A673 (cell line): ENCODE measurements around the gene KIF23. TPM values are rescaled to one million over a fixed set of nuclear protein-coding genes. Genes with fewer than 3 reads are reported as not detected.

Experiments used
- BruUV-seq: library from RNA; stranded (reverse); fragments of 400-500 nt; replicated peaks from 2 replicates; lab custom pipeline; 2021; lab: Mats Ljungman, UMichigan
- CTCF ChIA-PET: fragments of 300-600 bp; sonication (Branson Sonifier 250); formaldehyde crosslinking; loops from one replicate; lab custom pipeline; 2022; ENCODE audit warnings: antibody characterized with exemption; lab: Charles Lee
- POLR2A ChIA-PET: fragments of 300-600 bp; sonication (Branson Sonifier 250); formaldehyde crosslinking; loops from one replicate; lab custom pipeline; 2022; ENCODE audit warnings: antibody characterized with exemption; ENCODE audit not compliant: low non-redundant PET; lab: Charles Lee
- DNase-seq: peaks from one replicate; pipeline ENCODE4 v3.0.0-alpha.2; 2015; ENCODE audit warnings: low spot score
- H3K27ac ChIP-seq: fragments of 200-600 bp; sonication (generic); 2 replicates; pipeline ENCODE4 v1.5.1; 2016; ENCODE audit warnings: mixed run types, low read depth, mild to moderate bottlenecking, mixed read lengths, antibody characterized with exemption, low read length; ENCODE audit not compliant: poor library complexity, severe bottlenecking
- H3K27me3 ChIP-seq: fragments of 200-600 bp; sonication (generic); replicated peaks from 2 replicates; pipeline ENCODE4 v1.6.1; 2017; ENCODE audit warnings: mixed run types, low read depth, mild to moderate bottlenecking, mixed read lengths, antibody characterized with exemption, low read length; ENCODE audit not compliant: insufficient read depth, poor library complexity
- H3K36me3 ChIP-seq: fragments of 200-600 bp; sonication (generic); 2 replicates; pipeline ENCODE4 v1.6.1; 2016; ENCODE audit warnings: mixed run types, mild to moderate bottlenecking, mixed read lengths, antibody characterized with exemption, low read length; ENCODE audit not compliant: insufficient read depth, poor library complexity, severe bottlenecking
- H3K4me1 ChIP-seq: fragments of 200-600 bp; sonication (generic); 2 replicates; pipeline ENCODE4 v1.6.1; 2017; ENCODE audit warnings: mixed run types, mild to moderate bottlenecking, mixed read lengths, antibody characterized with exemption, low read length; ENCODE audit not compliant: insufficient read depth, poor library complexity, severe bottlenecking
- H3K4me3 ChIP-seq: fragments of 200-600 bp; sonication (generic); 2 replicates; pipeline ENCODE4 v1.5.1; 2016; ENCODE audit warnings: low read depth, mixed run types, mild to moderate bottlenecking, mixed read lengths, low read length; ENCODE audit not compliant: poor library complexity, severe bottlenecking
- H3K9me3 ChIP-seq: fragments of 200-600 bp; sonication (generic); 2 replicates; pipeline ENCODE4 v1.6.1; 2016; ENCODE audit warnings: mixed run types, low read depth, mild to moderate bottlenecking, mixed read lengths, antibody characterized with exemption, low read length; ENCODE audit not compliant: poor library complexity, severe bottlenecking
- CTCF ChIP-seq: fragments of 300-800, 200-600 bp; sonication (generic); conservative IDR thresholded peaks from 2 replicates; pipeline ENCODE4 v1.5.1; 2017; ENCODE audit warnings: low read depth, mild to moderate bottlenecking, antibody characterized with exemption, low read length, moderate library complexity, mixed read lengths
- EZH2 ChIP-seq: fragments of 200-600 bp; sonication (generic); IDR thresholded peaks from 2 replicates; pipeline ENCODE4 v1.6.1; 2017; ENCODE audit warnings: borderline replicate concordance, low read depth, mild to moderate bottlenecking, mixed read lengths, antibody characterized with exemption, low read length; ENCODE audit not compliant: poor library complexity, severe bottlenecking
- intact Hi-C: fragments of 100-400 bp; cut with micrococcal nuclease; formaldehyde crosslinking; loops from one replicate; pipeline ENCODE4 v1.10.0; 2022; ENCODE audit not compliant: unreplicated experiment
- total RNA-seq: library from RNA; stranded (reverse); gene quantifications from 2 replicates; pipeline ENCODE4 v1.2.3, GENCODE V29; 2021

The KIF23 gene
- total RNA-seq, 1 experiment from 2014 or later, result 124 TPM

- no TSS peak for BruUV-seq
- ChIA-PET CTCF (no interaction called here), POLR2A (interaction anchor here (0.6 kb wide), 1 partner anchor 68 kb away, joined by 5 read pairs; no protein-coding TSS in a partner anchor)
- H3K4me3 ChIP-seq, result no peak overlapping the region
- H3K36me3 ChIP-seq, result no peaks in the 10 kb centered on the region
- DNase-seq, result no peak
- no peaks in the 10 kb centered on the region for H3K27me3 ChIP-seq
- no peaks in the 10 kb centered on the region for H3K9me3 ChIP-seq
- H3K4me1 ChIP-seq, result no peaks in the 10 kb centered on the region
- TF ChIP-seq CTCF, result no peak
- no peak for TF ChIP-seq EZH2
- no peak overlapping the region for H3K27ac ChIP-seq
- intact Hi-C loops, result loop anchor here (10.0 kb wide), 1 partner anchor 593 kb away; no protein-coding TSS in a partner anchor
These were observed 57.9 kb downstream of the KIF23 start for GRCh38 chr15:69472046-69472445.

GRCh38 chr15:69472562-69472961 lies 58.4 kb downstream of the KIF23 start:
- no peak overlapping the region for H3K4me3 ChIP-seq
- H3K4me1 ChIP-seq, result no peaks in the 10 kb centered on the region
- DNase-seq, result no peak
- BruUV-seq, result no TSS peak
- H3K36me3 ChIP-seq, result no peaks in the 10 kb centered on the region
- no peaks in the 10 kb centered on the region for H3K27me3 ChIP-seq
- CTCF ChIA-PET, result no interaction called here
- TF ChIP-seq EZH2 (no peak), CTCF (no peak)
- H3K27ac ChIP-seq, result no peak overlapping the region
- POLR2A ChIA-PET, result interaction anchor here (0.6 kb wide), 1 partner anchor 68 kb away, joined by 5 read pairs; no protein-coding TSS in a partner anchor
- intact Hi-C loops, result loop anchor here (10.0 kb wide), 1 partner anchor 592 kb away; no protein-coding TSS in a partner anchor
- no peaks in the 10 kb centered on the region for H3K9me3 ChIP-seq

GRCh38 chr15:69474291-69474690 lies 60.1 kb downstream of the KIF23 start:
- Histone ChIP-seq H3K27me3 (no peaks in the 10 kb centered on the region), H3K4me3 (no peak overlapping the region), H3K36me3 (no peaks in the 10 kb centered on the region), H3K27ac (no peak overlapping the region), H3K4me1 (no peaks in the 10 kb centered on the region), H3K9me3 (no peaks in the 10 kb centered on the region)
- ChIA-PET CTCF (interaction anchor here (0.7 kb wide), 1 partner anchor 125 kb away, joined by 3 read pairs; no protein-coding TSS in a partner anchor), POLR2A (interaction anchor here (0.6 kb wide), 1 partner anchor 569 kb away, joined by 3 read pairs; no protein-coding TSS in a partner anchor)
- intact Hi-C loops, result loop anchor here (10.0 kb wide), 1 partner anchor 591 kb away; no protein-coding TSS in a partner anchor
- TF ChIP-seq CTCF (no peak), EZH2 (no peak)
- no peak for DNase-seq
- no TSS peak for BruUV-seq
